Left forelimb (tissue), 1 donor: Measurements from ENCODE around the gene LMX1A.

Experiments used
- DNase-seq: peaks from one replicate; pipeline ENCODE4 v3.0.0-alpha.2; 2018; ENCODE audit warnings: low spot score

Gene LMX1A

DNA sequence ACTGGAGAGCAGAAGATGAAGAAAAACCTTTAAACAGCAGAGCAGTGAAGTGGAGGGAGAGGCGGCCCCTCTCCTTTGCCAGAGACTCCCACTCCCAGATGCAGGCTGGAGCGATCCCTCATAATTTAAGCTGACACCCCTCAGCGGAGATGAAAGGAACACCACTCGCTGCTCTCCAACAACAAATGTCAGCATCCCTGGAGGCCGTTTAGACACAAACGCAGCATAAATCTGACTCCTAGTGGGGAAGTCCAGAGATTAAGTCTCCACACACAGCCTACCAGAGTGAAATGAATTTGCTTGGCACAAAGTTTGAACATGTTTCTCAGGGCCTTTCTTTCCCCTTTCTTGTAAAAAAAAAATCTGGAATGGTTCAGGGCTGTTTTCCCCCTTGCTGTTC lies 137.8 kb downstream of the LMX1A start:
- DNase-seq = no peak

DNA sequence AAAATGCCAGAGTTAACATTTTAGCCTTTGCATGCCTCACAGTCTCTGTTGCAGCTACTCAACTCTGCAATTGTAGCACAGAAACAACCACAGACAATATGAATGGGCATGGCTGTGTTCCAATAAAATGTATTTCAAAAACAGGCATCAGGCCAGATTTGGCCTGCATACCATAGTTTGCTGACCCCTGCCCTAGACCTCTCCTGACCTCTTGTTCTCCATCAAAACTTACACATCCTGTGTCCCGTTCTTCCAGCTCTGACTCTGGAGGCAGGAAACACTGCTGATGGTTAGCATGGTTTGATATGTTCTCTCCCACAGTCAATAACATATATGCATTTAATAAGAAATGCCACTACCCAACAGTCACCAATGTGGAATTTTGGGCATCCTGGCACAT lies 138.6 kb downstream of the LMX1A start:
- no peak for DNase-seq

DNA sequence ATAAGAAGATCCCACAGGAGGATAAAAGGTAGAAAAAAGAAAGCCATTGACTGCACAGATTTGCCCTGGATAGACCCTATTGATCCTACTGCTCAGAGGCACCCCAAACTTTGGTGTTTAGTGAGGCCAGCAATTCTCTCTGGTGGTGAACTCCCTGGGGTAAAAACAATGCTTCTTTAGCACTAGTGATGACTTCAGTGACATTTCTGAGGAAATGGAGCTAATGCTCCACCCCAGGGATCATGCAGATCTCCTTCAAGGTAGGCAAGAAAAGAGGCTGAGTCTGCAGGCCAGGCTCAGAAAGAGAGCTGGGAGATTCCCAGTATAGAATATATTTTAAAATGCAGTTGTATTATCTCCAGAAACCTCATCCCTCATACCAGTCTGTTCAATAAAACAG lies 140.3 kb downstream of the LMX1A start:
- no peak for DNase-seq

DNA sequence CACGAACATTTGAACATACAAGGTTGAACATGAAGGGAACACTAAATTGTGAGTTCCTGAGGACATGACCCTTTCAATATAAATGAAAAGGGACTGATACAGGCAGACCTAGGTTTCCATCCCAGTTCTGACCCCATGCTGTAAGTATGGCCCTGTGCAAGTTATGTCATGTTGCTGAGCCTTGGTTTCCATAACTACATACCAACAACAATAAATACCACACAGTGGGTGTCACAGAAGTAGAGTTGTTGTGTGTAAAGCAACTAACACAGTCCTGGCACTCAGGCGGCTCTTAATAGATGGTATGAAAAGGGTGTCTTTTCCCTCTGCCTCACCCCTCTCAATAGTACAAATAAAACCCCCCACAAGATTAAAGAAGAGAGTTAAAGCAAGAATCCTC lies 140.8 kb downstream of the LMX1A start:
- DNase-seq = no peak

DNA sequence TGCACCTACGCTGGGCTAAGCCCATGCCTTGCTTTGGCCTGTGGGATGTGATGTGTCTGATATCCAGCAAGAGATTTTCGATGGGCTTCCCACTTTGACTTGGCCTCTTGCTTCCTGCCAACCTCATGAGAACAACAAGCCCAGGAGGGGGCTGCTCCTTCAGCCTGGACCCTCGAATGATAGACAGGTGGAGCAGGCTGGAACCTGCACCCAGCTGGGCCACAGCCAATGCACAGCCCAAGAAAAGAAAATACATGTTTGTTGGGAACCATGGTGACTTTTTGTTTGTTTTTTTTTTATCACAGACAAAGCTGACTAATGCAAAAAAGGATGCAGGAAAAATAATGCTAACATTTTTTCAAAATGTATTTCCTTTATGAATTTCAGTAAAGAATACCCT lies 144.3 kb downstream of the LMX1A start:
- no peak for DNase-seq

DNA sequence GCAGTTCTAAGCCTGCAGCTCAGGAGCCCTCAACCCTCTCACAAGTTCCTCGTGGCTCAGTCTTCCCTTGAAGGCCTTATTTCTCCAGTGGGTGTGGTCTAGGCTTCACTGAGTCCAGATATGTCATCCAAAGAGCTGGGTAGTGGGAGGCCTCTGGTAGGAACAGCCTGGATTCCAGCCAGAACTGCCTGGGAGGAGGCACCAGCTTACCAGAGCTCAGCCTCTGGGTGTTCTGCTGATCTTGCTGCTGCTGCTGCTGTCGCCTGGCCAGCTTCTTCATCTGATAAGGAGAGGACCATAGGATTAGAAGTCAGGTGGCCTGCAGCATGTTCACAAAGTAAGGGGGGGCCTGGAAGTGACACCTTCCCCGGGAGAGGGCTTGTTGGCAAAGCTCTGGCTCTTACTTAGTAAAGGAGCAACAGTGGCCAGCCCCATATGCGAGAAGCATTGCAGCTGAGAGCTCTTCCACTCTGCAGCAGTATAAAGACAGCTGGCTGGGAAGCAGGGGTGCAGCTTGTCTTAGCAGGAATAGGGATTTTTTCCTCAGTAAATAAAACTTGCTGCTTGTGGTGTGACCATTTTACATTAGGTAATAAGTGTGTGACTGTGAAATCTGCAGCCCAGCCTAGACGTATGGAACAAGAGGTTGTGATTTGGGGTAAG lies 148.5 kb downstream of the LMX1A start:
- no peak for DNase-seq

DNA sequence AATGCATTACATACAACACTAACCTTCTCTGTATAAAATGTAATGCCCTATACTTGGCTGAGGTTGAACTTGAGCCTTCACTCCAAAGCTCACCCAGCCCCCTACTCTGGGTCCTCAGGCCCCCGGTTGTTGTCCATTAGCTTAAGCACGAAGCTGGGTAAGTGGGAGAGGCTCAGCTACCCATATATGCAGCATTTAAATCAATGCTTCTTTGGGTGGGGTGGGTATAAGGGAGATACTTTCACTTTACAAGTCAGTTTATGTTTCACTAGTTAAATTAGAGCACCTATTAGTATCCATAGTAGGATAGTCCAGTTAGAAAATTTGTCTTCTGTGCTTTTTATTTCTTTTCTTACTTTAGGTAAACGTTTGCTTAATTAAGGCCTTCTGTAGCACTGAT lies 151.4 kb downstream of the LMX1A start:
- no peak for DNase-seq

DNA sequence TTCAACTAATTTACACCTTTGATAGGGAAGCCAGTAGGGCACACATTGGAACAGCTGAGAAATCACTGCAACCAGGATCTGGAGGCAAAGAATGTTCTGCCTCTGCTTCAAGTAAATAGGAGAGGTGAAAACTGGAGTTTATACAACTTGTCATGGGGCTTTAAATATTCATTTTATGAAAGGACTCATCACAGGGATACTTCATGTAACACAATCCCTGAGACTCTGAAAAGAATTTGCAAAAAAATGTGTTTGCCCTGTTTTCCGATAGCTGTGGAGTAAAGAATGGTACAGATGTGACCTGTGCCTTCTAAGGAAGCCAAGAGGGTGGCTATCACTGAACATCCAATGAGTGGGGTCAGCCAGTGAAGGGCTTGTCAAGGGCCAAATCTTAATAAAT lies 152.0 kb downstream of the LMX1A start:
- DNase-seq = no peak

DNA sequence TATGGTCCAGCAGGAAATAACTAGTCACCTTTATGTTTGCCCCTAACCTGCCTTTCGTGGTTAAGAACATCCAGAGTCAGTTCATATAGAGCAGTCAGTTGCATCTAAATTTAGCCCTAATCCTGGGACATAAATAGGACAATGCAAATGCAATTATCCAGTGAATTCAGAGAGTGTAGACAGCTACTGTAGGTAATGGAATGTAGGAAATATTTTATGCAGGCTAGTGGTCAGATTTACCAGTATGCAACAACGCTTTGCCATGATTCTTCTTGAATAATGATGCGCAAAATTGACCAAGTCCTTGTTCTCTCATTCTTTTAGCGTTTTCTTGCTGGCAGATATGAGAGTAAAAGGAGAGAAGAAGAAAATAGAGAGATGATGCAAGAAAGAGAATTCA lies 165.4 kb downstream of the LMX1A start:
- no peak for DNase-seq

DNA sequence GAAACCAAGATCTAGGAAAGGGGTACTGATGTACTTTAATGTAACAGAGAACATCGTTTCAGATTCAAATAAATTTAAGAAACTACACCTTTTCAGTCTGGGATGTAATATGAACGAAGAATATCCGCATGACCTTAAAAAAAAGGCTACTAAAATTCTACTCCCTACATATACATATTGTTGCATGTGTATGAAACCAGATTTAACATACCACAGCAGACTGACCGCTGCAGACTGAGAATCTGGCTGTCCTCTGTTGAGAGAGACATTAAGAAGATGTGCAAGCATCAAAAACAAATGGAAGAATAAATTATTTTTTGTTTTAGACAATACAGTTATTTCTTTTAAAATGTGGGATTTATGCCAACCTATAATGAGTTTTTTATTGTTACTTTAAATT lies 166.6 kb downstream of the LMX1A start:
- DNase-seq = no peak

DNA sequence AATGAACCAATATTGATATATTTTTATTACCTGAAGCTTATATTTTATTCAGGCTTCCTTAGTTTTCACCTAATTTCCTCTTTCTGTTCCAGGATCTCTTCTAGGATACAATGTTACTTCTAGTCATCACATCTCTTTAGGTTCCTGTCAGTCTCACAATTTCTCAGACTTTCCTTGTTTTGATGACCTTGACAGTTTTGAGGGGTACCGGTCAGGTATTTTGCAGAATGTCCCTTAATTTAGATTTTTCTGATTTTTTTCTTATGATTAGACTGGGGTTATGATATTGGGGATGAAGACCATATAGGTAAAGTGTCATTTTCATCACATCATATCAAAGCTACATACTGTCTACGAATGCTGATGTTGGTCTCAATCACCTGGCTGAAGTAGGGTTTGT lies 167.5 kb downstream of the LMX1A start:
- DNase-seq = no peak

DNA sequence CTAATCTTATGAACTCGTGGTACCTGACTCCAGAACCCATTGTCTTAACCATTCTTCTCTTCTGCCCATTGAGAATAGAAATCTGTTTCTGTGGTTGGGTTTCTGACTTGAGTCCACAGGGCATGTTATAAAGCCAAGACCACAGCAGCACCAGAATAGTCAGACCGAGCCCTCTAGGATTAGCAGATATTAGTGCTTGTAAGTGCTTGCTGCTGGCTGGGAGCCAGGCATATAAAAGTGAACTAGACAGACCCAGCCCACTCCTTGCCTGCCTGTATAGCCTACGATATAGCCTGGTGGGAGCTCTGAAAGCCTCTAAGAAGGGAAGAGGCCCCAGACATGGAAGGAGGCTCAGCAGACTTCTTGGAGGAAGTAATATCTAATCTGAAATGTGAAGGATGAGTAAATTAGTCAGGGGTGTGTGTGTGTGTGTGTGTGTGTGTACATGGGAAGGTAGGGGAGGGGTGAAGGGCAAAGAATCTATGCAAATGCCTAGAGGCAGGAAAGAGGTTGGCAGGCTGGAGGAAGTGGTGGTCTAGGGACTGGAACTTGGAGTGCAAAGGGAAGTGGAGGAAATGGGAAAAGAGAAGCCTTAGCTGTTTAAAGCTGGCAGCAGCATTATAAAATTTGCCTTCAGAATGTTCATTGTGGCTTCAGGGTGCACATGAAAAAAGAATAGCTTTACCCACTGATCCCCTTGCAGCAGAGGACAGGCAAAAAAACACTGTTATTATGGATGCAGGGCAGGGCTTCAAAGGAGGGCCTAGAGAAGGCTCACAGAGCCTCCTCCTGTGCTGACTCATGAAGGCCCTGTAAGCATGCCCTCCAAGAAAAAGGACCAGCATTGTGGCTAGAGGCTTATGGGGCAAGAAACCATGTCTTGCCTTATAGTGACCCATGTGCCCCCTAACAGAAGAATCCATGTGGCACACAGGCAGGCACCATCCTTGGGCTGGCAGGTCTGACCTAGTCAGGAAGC lies 169.2 kb downstream of the LMX1A start:
- no peak for DNase-seq

DNA sequence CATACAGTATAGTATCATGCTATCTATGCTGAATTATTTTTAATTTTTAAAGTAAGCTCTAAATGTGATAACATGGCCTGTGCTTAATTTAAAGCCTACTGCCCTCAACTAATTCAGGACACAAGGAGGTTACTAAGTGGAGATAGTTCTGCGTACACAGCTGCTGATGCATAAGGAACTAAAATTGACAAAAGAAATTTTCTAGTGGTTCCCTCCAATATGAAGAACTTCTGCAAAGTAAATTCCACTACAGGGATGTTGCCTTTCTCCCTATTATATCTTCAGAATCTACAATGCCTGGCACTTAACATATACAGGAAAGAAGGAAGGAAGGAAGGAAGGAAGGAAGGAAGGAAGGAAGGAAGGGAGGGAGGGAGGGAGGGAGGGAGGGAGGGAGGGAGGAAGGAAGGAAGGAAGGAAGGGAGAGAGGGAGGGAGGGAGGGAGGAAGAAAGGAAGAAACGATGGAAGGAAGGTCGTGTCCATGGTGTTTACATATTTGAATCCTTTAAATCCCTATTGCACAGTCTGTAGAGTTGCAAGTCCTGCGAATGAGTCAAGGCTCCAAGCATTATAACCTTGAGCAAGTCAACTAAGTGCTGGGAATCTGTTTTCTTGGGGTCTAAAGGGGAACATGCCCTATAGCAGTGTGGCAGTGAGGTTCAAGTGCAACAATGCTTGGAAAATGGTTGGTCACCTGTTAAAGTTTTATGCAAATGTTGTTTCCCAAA lies 171.2 kb downstream of the LMX1A start:
- DNase-seq = no peak

DNA sequence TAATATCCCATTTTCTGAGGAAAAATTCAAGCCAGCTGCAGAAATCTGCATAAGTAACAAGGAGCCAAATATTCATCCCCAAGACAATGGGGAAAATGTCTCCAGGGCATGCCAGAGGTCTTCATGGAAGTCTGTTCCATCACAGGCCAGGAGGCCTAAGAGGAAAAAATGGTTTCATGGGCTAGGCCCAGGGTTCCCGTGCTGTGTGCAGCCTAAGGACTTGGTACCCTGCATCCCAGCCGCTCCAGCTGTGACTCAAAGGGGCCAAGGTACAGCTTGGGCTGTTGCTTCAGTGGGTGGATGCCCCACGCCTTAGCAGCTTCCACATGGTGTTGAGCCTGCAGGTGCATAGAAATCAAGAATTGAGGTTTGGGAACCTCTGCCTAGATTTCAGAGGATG lies 173.5 kb downstream of the LMX1A start:
- DNase-seq = no peak

DNA sequence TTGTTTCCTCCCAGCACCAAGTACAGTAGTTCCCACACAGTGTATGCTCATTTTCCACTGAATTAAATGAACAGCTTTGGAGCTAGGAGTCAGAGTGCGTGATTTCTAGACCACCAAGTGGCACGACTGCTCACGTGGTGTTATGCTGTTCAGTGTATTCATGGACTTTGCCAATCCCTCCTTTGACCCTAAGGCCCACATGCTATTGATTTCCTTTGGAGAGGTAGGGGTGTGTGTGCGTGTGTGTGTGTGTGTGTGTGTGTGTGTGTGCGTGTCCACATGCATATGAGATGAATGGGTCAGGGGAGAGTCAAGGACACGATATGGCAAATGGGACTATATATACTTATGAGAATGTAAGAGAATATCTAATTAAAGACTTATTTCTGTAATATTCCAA lies 177.2 kb downstream of the LMX1A start:
- no peak for DNase-seq

DNA sequence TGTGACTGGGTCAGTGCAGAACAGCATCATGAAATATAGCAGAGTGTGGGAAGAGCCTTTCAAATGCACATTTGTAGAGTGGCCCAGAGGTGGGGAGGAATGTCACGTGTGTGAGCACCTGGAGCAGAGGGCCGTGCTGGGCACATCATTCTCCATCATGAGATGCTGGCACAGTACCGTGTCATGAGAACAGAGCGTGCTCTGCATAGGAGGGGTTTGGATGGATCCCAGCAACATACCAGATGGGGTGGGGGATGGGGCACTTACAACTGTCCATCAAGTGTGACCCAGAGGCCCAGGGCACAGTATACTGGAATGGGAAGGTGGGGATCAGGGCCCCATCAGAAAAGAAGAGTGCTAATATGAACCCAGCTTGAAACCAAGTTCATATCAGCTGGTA lies 182.0 kb downstream of the LMX1A start:
- no peak for DNase-seq

DNA sequence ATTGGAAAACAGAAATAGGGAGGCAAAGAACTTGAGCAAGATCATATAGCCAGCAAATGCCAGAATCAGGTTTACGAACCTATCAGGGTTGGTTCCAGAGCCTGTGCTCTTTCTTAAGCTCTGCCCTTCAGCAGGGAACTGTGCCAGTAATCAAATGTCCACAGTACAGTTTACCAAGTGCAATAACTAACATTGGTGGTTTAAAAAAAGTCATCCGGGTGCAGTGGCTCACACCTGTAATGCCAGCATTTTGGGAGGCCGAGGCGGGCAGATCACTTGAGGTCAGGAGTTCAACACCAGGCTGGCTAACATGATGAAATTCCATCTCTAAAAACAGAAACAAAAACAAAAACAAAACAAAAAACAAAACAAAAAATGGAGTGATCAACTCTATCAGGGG lies 182.7 kb downstream of the LMX1A start:
- DNase-seq = no peak

DNA sequence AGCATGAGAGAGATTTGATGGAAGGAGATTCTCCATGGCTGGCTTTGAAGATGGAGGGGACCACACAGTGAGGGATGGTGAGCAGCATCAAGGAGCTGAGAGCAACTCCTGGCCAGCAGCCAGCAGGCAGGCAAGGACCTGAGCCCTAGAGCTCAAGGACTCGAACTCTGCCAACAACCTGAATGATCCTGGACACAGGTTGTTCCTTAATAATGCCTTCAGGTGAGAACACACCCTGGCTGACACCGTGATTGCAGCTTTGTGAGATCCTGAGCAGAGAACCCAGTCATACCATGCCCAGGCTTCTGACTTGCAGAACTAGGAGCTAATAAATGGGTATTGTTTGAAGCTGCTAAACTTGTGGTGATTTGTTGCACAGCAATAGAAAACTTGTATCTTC lies 183.1 kb downstream of the LMX1A start:
- DNase-seq = no peak

DNA sequence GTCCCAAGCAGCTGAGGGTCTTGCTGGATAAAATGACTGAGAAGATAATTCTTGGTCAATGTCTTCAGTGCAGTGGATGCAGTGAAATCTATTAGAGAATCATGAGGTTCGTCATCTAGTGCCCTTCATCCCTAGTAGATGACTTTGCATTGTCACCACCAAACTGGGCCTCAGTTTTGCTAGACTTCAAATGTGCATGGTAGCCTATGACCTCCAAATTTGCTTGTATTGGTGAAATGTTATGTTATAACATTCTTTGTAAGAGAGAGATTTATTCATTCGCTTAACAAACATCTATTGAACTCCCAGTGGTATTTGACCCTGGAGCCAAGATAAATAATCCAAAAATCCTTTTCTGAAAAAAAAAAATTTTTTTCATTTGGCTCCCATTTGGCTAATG lies 183.8 kb downstream of the LMX1A start:
- DNase-seq = no peak

DNA sequence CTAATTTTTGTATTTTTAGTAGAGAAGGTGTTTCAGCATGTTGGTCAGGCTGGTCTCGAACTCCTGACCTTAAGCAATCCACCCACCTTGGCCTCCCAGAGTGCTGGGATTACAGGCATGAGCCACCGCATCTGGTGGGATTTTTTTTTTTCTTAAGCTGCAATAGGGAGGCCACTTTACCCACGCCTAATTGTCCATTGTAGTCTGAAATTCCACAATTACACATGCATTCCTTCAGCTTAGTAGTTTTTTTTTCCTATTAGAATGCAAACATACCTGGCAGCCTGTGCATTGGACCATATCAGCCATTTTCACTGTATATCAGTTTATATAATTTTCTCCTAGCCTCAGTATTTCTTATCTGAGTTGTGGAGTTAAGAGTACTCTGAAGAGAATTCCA lies 186.8 kb downstream of the LMX1A start:
- DNase-seq = no peak

DNA sequence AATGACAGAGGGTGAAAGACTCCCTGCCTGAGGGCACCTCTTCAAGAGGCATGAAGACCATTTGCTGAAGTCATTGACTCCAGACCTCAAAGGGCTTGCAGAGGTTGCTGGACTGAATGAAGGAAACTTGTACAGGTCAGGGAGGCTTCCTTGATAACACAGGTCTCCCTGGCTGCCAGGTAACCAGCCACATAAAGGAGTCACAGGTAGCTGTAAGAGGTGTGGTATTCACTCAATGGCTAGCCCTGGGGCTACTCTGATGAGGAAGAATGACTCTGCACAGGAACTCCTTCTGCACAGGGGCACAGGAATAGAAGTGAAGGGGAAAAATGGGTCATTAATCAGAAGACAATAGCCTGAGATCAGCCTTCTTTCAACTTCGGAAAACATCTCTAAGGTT lies 187.5 kb downstream of the LMX1A start:
- no peak for DNase-seq

DNA sequence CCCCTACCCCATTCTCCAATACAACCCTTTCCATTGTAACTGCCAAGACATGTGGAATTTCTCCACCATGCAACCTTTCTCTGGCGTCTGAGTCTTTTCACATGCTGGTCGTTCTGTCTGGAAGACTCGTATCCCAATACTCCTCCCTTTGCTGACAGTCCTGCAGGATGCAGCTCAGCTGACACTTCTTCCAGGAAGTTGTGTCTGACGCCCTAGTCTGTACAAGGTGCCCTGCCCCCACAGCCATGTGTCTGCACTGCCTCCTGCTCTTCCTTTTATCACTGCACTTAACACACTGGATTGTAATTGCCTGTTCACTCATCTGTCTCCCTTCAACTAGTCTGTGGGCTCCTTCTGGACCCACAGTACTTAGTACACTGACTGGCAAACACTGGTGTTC lies 188.0 kb downstream of the LMX1A start:
- no peak for DNase-seq

DNA sequence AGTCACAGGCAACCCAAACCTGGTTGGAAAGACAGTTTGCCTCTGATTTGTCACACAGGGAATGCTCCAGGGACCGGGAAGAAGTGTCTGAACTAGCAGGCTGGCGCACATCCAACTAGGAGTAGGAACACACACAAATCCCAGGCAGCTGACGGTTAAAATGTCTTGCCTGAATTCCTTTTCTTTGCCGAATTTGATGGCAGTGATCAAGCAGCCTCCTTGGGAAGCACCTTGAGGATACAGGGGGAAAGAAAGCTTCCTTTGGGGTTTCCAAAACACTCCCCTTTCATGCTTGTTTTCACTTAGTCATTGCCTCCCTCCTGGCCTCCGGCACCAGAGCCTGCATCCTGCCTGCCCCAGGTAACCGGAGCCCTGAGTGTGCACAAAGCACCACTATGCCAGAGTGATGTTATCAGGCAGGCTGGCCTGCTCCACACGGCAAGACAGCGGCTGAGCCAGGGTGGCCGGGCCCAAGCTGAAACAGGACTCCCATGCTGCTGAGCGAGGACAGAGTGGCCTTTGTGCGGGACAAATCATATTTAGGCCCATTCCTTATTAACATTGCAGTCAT lies 193.8 kb downstream of the LMX1A start:
- DNase-seq = no peak
